Neural cell (in vitro differentiated cells): ENCODE data around the gene LIX1L. TPM values are rescaled to one million over a fixed set of nuclear protein-coding genes. Genes with fewer than 3 reads are reported as not detected.
A peak's percentile ranks its signal among the peaks of the same experiment; 100 is the strongest.

Experiments used
- H2AFZ ChIP-seq: fragments of 200-600, 300-800 bp; sonication (generic), shearing (Covaris generic); 2 replicates; pipeline ENCODE4 v1.6.0; 2014; ENCODE audit warnings: low read depth, mild to moderate bottlenecking, antibody characterized with exemption, low read length, moderate library complexity
- H3F3A ChIP-seq: fragments of 200-600 bp; shearing (Covaris generic); 2 replicates; pipeline ENCODE4 v1.6.1; 2016; ENCODE audit warnings: mild to moderate bottlenecking, moderate library complexity, mixed read lengths, antibody characterized with exemption, low read length; ENCODE audit not compliant: insufficient read depth, poor library complexity, severe bottlenecking
- H3K27ac ChIP-seq: fragments of 200-600, 300-800 bp; sonication (generic), shearing (Covaris generic); 2 replicates; pipeline ENCODE4 v1.5.1; 2014; ENCODE audit warnings: mild to moderate bottlenecking, low read length, moderate library complexity
- H3K27me3 ChIP-seq: fragments of 300-800, 200-600 bp; sonication (generic), shearing (Covaris generic); 2 replicates; pipeline ENCODE4 v1.6.0; 2014; ENCODE audit warnings: mild to moderate bottlenecking, low read depth, low read length, moderate library complexity; ENCODE audit not compliant: insufficient read depth
- H3K36me3 ChIP-seq: fragments of 300-800, 200-600 bp; sonication (generic), shearing (Covaris generic); 2 replicates; pipeline ENCODE4 v1.5.1; 2014; ENCODE audit warnings: mild to moderate bottlenecking, antibody characterized with exemption, low read length, moderate library complexity; ENCODE audit not compliant: insufficient read depth
- H3K4me2 ChIP-seq: fragments of 300-800, 200-600 bp; sonication (generic), shearing (Covaris generic); 2 replicates; pipeline ENCODE4 v1.6.0; 2014; ENCODE audit warnings: mild to moderate bottlenecking, low read length
- H3K4me3 ChIP-seq: fragments of 300-800, 200-600 bp; sonication (generic), shearing (Covaris generic); 2 replicates; pipeline ENCODE4 v1.5.1; 2014; ENCODE audit warnings: mild to moderate bottlenecking, low read length, moderate library complexity
- H3K79me2 ChIP-seq: fragments of 200-600 bp; shearing (Covaris generic); replicated peaks from 2 replicates; pipeline ENCODE4 v1.6.0; 2014; ENCODE audit warnings: mild to moderate bottlenecking, low read length, moderate library complexity; ENCODE audit not compliant: insufficient read depth
- H3K9ac ChIP-seq: fragments of 300-800, 200-600 bp; sonication (generic), shearing (Covaris generic); 2 replicates; pipeline ENCODE4 v1.6.1; 2016; ENCODE audit warnings: mild to moderate bottlenecking, low read length, mixed read lengths
- H3K9me2 ChIP-seq: fragments of 200-600 bp; shearing (Covaris generic); 2 replicates; pipeline ENCODE4 v1.6.1; 2016; ENCODE audit warnings: mild to moderate bottlenecking, low read length, mixed read lengths; ENCODE audit not compliant: insufficient read depth
- H3K9me3 ChIP-seq: fragments of 200-600, 300-800 bp; sonication (generic), shearing (Covaris generic); 2 replicates; pipeline ENCODE4 v1.6.1; 2016; ENCODE audit warnings: mild to moderate bottlenecking, mixed run types, low read length, moderate library complexity, mixed read lengths
- H4K20me1 ChIP-seq: fragments of 200-600 bp; shearing (Covaris generic); 2 replicates; pipeline ENCODE4 v1.6.1; 2016; ENCODE audit warnings: mild to moderate bottlenecking, mixed run types; ENCODE audit not compliant: insufficient read depth
- EP300 ChIP-seq: fragments of 450-650 bp; conservative IDR thresholded peaks from 2 replicates; pipeline ENCODE4 v1.6.1; 2014; ENCODE audit warnings: antibody characterized with exemption, mild to moderate bottlenecking, moderate library complexity; ENCODE audit not compliant: poor library complexity, severe bottlenecking
- EZH2 ChIP-seq: fragments of 200-600, 300-800 bp; shearing (Covaris generic), sonication (generic); IDR thresholded peaks from 2 replicates; pipeline ENCODE4 v1.6.1; 2014; ENCODE audit warnings: antibody characterized with exemption, low read length, borderline replicate concordance, mild to moderate bottlenecking; ENCODE audit not compliant: insufficient read depth, poor library complexity, severe bottlenecking
- MXI1 ChIP-seq: fragments of 450-650 bp; conservative IDR thresholded peaks from 2 replicates; pipeline ENCODE4 v1.6.1; 2014; ENCODE audit warnings: antibody characterized with exemption, mild to moderate bottlenecking; ENCODE audit not compliant: poor library complexity, severe bottlenecking
- POLR2AphosphoS5 ChIP-seq: IDR thresholded peaks from 2 replicates; pipeline ENCODE4 v1.6.1; 2012
- RAD21 ChIP-seq: fragments of 450-650 bp; conservative IDR thresholded peaks from 2 replicates; pipeline ENCODE4 v1.6.1; 2014; ENCODE audit warnings: antibody characterized with exemption, mild to moderate bottlenecking, moderate library complexity
- SMC3 ChIP-seq: fragments of 450-650 bp; conservative IDR thresholded peaks from 2 replicates; pipeline ENCODE4 v1.6.1; 2014; ENCODE audit warnings: antibody characterized with exemption, mild to moderate bottlenecking, moderate library complexity; ENCODE audit not compliant: poor library complexity
- TAF1 ChIP-seq: IDR thresholded peaks from 2 replicates; pipeline ENCODE4 v1.6.1; 2012; ENCODE audit warnings: low read depth
- polyA plus RNA-seq: library from polyadenylated mRNA; depleted of rRNA; stranded (reverse); fragments of >200 nt; gene quantifications from 2 replicates; pipeline ENCODE4 v1.2.3, GENCODE V29; 2014
- TF ChIP-seq, protein P1 (sequence below): IDR thresholded peaks from 2 replicates; pipeline ENCODE4 v1.6.1; 2012; ENCODE audit warnings: borderline replicate concordance
- TF ChIP-seq, protein P2 (sequence below): fragments of 450-650 bp; IDR thresholded peaks from 2 replicates; pipeline ENCODE4 v1.5.1; 2014; ENCODE audit warnings: antibody characterized with exemption, mild to moderate bottlenecking, moderate library complexity; ENCODE audit not compliant: poor library complexity, severe bottlenecking

The LIX1L gene
- polyA plus RNA-seq, 1 donor from 2014 or later = 17.0 TPM

DNA sequence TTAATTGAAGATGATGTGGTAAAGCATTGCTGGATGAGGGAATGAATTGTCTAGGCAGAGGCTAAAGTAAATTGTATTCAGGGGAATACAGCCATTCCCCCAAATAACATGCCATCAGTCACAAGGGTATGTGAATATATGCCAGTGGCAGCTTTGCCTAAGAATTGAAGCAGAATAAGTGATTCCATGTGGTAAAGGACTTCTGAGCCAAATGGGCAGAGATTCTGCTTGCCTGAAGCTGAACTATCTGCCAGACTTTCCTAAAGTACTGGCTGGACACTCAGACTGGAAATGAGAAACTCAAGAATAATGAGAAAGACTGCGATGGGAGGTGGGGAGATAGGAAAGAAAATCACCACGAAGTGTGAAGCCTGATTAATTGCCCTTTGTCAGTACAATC lies 2.4 kb downstream of the LIX1L start:
- H3K9me2 ChIP-seq = no peaks in the 10 kb centered on the region
- peaks cover 4% of the 10 kb centered on the region for H3K27me3 ChIP-seq
- TF ChIP-seq SMC3 (no peak), RAD21 (no peak), POLR2AphosphoS5 (no peak), TAF1 (no peak)
- TF ChIP-seq, protein P1, sequence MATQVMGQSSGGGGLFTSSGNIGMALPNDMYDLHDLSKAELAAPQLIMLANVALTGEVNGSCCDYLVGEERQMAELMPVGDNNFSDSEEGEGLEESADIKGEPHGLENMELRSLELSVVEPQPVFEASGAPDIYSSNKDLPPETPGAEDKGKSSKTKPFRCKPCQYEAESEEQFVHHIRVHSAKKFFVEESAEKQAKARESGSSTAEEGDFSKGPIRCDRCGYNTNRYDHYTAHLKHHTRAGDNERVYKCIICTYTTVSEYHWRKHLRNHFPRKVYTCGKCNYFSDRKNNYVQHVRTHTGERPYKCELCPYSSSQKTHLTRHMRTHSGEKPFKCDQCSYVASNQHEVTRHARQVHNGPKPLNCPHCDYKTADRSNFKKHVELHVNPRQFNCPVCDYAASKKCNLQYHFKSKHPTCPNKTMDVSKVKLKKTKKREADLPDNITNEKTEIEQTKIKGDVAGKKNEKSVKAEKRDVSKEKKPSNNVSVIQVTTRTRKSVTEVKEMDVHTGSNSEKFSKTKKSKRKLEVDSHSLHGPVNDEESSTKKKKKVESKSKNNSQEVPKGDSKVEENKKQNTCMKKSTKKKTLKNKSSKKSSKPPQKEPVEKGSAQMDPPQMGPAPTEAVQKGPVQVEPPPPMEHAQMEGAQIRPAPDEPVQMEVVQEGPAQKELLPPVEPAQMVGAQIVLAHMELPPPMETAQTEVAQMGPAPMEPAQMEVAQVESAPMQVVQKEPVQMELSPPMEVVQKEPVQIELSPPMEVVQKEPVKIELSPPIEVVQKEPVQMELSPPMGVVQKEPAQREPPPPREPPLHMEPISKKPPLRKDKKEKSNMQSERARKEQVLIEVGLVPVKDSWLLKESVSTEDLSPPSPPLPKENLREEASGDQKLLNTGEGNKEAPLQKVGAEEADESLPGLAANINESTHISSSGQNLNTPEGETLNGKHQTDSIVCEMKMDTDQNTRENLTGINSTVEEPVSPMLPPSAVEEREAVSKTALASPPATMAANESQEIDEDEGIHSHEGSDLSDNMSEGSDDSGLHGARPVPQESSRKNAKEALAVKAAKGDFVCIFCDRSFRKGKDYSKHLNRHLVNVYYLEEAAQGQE = no peak
- H3F3A ChIP-seq = no peaks in the 10 kb centered on the region
- H3K9ac ChIP-seq = peak overlapping the region; percentile 86
- H3K27ac ChIP-seq = no peak overlapping the region
- no peaks in the 10 kb centered on the region for H3K9me3 ChIP-seq
- no peak overlapping the region for H2AFZ ChIP-seq
- peaks cover 45% of the 10 kb centered on the region for H3K79me2 ChIP-seq
- H3K36me3 ChIP-seq = no peaks in the 10 kb centered on the region
- no peaks in the 10 kb centered on the region for H4K20me1 ChIP-seq
- peak overlapping the region; percentile 77 for H3K4me3 ChIP-seq
- H3K4me2 ChIP-seq = peak overlapping the region; percentile 68

DNA sequence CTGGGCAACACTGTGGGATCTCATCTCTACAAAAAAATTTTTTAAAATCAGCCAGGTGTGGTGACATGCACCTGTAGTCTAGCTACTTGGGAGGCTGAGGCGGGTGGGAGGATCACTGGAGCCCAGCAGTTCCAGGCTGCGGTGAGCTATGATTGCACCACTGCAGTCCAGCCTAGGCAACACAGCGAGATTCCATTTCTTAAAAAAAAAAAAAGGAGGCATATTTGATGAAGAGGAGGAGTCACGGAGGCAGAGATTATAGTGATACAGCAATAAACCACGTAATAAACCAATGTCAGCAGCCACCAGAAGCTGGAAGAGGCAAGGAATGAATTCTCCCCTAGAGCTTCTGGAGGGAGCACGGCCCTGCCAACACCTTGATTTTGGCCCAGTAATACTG lies 4.0 kb downstream of the LIX1L start:
- H3K9me2 ChIP-seq = no peaks in the 10 kb centered on the region
- no peaks in the 10 kb centered on the region for H3K27me3 ChIP-seq
- H4K20me1 ChIP-seq = no peaks in the 10 kb centered on the region
- no peak overlapping the region for H3K9ac ChIP-seq
- no peak overlapping the region for H3K27ac ChIP-seq
- TF ChIP-seq MXI1 = no peak
- TF ChIP-seq, protein P1 = no peak
- TF ChIP-seq RAD21 = no peak
- TF ChIP-seq SMC3 = no peak
- no peak for TF ChIP-seq POLR2AphosphoS5
- no peak for TF ChIP-seq EZH2
- no peak for TF ChIP-seq TAF1
- no peak for TF ChIP-seq EP300
- TF ChIP-seq, protein P2, sequence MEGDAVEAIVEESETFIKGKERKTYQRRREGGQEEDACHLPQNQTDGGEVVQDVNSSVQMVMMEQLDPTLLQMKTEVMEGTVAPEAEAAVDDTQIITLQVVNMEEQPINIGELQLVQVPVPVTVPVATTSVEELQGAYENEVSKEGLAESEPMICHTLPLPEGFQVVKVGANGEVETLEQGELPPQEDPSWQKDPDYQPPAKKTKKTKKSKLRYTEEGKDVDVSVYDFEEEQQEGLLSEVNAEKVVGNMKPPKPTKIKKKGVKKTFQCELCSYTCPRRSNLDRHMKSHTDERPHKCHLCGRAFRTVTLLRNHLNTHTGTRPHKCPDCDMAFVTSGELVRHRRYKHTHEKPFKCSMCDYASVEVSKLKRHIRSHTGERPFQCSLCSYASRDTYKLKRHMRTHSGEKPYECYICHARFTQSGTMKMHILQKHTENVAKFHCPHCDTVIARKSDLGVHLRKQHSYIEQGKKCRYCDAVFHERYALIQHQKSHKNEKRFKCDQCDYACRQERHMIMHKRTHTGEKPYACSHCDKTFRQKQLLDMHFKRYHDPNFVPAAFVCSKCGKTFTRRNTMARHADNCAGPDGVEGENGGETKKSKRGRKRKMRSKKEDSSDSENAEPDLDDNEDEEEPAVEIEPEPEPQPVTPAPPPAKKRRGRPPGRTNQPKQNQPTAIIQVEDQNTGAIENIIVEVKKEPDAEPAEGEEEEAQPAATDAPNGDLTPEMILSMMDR = no peak
- H3K9me3 ChIP-seq = no peaks in the 10 kb centered on the region
- no peak overlapping the region for H2AFZ ChIP-seq
- no peaks in the 10 kb centered on the region for H3K36me3 ChIP-seq
- H3F3A ChIP-seq = no peaks in the 10 kb centered on the region
- no peak overlapping the region for H3K4me2 ChIP-seq
- peak overlapping the region; percentile 77 for H3K4me3 ChIP-seq
- peaks cover 45% of the 10 kb centered on the region for H3K79me2 ChIP-seq
